DND-41 (cell line): ENCODE data around the gene ABCA13.

Experiments
- EZH2 ChIP-seq: IDR thresholded peaks from 3 replicates; pipeline ENCODE4 v1.6.1; 2012; ENCODE audit warnings: borderline replicate concordance, low read depth, mild to moderate bottlenecking, moderate library complexity, low read length, inconsistent platforms; ENCODE audit not compliant: severe bottlenecking
- TF ChIP-seq, protein P1 (sequence below): IDR thresholded peaks from 2 replicates; pipeline ENCODE4 v1.5.1; 2012; ENCODE audit warnings: borderline replicate concordance, low read length, moderate library complexity, mild to moderate bottlenecking; ENCODE audit not compliant: poor library complexity, severe bottlenecking; ENCODE audit errors: extremely low read depth

GRCh38 chr7:48446721-48447120 lies 275.5 kb downstream of the ABCA13 start:
- TF ChIP-seq, protein P1, sequence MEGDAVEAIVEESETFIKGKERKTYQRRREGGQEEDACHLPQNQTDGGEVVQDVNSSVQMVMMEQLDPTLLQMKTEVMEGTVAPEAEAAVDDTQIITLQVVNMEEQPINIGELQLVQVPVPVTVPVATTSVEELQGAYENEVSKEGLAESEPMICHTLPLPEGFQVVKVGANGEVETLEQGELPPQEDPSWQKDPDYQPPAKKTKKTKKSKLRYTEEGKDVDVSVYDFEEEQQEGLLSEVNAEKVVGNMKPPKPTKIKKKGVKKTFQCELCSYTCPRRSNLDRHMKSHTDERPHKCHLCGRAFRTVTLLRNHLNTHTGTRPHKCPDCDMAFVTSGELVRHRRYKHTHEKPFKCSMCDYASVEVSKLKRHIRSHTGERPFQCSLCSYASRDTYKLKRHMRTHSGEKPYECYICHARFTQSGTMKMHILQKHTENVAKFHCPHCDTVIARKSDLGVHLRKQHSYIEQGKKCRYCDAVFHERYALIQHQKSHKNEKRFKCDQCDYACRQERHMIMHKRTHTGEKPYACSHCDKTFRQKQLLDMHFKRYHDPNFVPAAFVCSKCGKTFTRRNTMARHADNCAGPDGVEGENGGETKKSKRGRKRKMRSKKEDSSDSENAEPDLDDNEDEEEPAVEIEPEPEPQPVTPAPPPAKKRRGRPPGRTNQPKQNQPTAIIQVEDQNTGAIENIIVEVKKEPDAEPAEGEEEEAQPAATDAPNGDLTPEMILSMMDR, result no peak
- no peak for TF ChIP-seq EZH2
